ENCODE data around the gene KMT5C.

KMT5C gene

GRCh38 chr19:55306712-55307111 is 33.0 kb upstream of the KMT5C start:
- ChIA-PET CTCF (no interaction called here), POLR2A (ENCODE audit: low non-redundant PET) (no interaction called here)
- no peak for TF ChIP-seq CTCF (conservative IDR thresholded peaks at IDR 0.05; ENCODE audit: low read depth)

GRCh38 chr19:55308281-55308680 is 31.4 kb upstream of the KMT5C start:
- CTCF ChIA-PET, result no interaction called here
- DNase-seq (ENCODE audit: low spot score), result no peak
- no peak for TF ChIP-seq CTCF (conservative IDR thresholded peaks at IDR 0.05; ENCODE audit: low read depth)
- POLR2A ChIA-PET (ENCODE audit: low non-redundant PET), result interaction anchor here (0.6 kb wide), 1 partner anchor 76 kb away, joined by 3 read pairs; no protein-coding TSS in a partner anchor
- H3K27ac ChIP-seq, result no peak overlapping the region

More at GRCh38 chr19:55306712-55307111, 33.0 kb upstream of the KMT5C start:
- 0 out of 2 replicates have a peak overlapping the region, but pooled peaks have one; percentile 26 for H3K27ac ChIP-seq
- DNase-seq (ENCODE audit: low spot score), result no peak

GRCh38 chr19:55309448-55309847 is 30.2 kb upstream of the KMT5C start:
- CTCF ChIA-PET, result no interaction called here
- no peak for TF ChIP-seq CTCF (conservative IDR thresholded peaks at IDR 0.05; ENCODE audit: low read depth)
- peak overlapping the region; percentile 5; the same call in 1 of the 2 replicates for H3K27ac ChIP-seq
- DNase-seq (ENCODE audit: low spot score), result no peak
- POLR2A ChIA-PET (ENCODE audit: low non-redundant PET), result no interaction called here

GRCh38 chr19:55310498-55310897 is 29.2 kb upstream of the KMT5C start:
- no peak overlapping the region for H3K27ac ChIP-seq
- no peak for TF ChIP-seq CTCF (conservative IDR thresholded peaks at IDR 0.05; ENCODE audit: low read depth)
- POLR2A ChIA-PET (ENCODE audit: low non-redundant PET), result no interaction called here
- CTCF ChIA-PET, result no interaction called here
- no peak for DNase-seq (ENCODE audit: low spot score)

- no peak overlapping the region for H3K27ac ChIP-seq
- TF ChIP-seq CTCF (conservative IDR thresholded peaks at IDR 0.05; ENCODE audit: low read depth), result no peak
- no peak for DNase-seq (ENCODE audit: low spot score)
- CTCF ChIA-PET, result no interaction called here
- POLR2A ChIA-PET (ENCODE audit: low non-redundant PET), result no interaction called here
These were observed 28.3 kb upstream of the KMT5C start for GRCh38 chr19:55311397-55311796.

- ChIA-PET CTCF (interaction anchor here (1.2 to 1.6 kb wide), 2 partner anchors 9 to 14 kb away, joined by 3 read pairs; no protein-coding TSS in a partner anchor), POLR2A (ENCODE audit: low non-redundant PET) (no interaction called here)
- TF ChIP-seq CTCF (conservative IDR thresholded peaks at IDR 0.05; ENCODE audit: low read depth), result no peak
- DNase-seq (ENCODE audit: low spot score), result no peak
- no peak overlapping the region for H3K27ac ChIP-seq
These were observed 27.9 kb upstream of the KMT5C start for GRCh38 chr19:55311797-55312196.

Measured in RWPE1 (cell line).